ENCODE results near the gene IL4R.

IL4R gene

GRCh38 chr16:27400751-27401620, 87.2 kb downstream of the IL4R start:
- Histone ChIP-seq H3K27ac (no peak overlapping the region), H3K4me3 (no peak overlapping the region)
- TF ChIP-seq CTCF (IDR thresholded peaks at IDR 0.05): no peak
- DNase-seq (ENCODE audit: low spot score): peak; percentile 31

- no peak for TF ChIP-seq CTCF (IDR thresholded peaks at IDR 0.05)
- peak within 1 kb of the TSS; percentile 58 for H3K4me3 ChIP-seq
- peak; percentile 68 for DNase-seq (ENCODE audit: low spot score)
- no peak within 1 kb of the TSS for H3K27ac ChIP-seq
Observed at GRCh38 chr16:27401768-27402568, 88.2 kb downstream of the IL4R start, which contains the start of gene IL21R. IL21R (plus strand) TSS chr16:27402174; CDS start chr16:27430072, 27,898 bp downstream.

- no peak for TF ChIP-seq CTCF (IDR thresholded peaks at IDR 0.05)
- Histone ChIP-seq H3K4me3 (peak overlapping the region; percentile 58), H3K27ac (no peak overlapping the region)
- no peak for DNase-seq (ENCODE audit: low spot score)
Observed at GRCh38 chr16:27402569-27402963, 88.8 kb downstream of the IL4R start.

GRCh38 chr16:27402964-27403600, 89.3 kb downstream of the IL4R start:
- Histone ChIP-seq H3K27ac (no peak overlapping the region), H3K4me3 (peak overlapping the region; percentile 58)
- no peak for TF ChIP-seq CTCF (IDR thresholded peaks at IDR 0.05)

GRCh38 chr16:27403601-27403992, 89.8 kb downstream of the IL4R start:
- H3K4me3 ChIP-seq: no peak overlapping the region
- no peak for TF ChIP-seq CTCF (IDR thresholded peaks at IDR 0.05)
- DNase-seq (ENCODE audit: low spot score): peak; percentile 45
- no peak overlapping the region for H3K27ac ChIP-seq

More at GRCh38 chr16:27402964-27403600, 89.3 kb downstream of the IL4R start:
- DNase-seq (ENCODE audit: low spot score): peak; percentile 36

GRCh38 chr16:27404163-27404823, 90.5 kb downstream of the IL4R start:
- Histone ChIP-seq H3K27ac (no peak overlapping the region), H3K4me3 (no peak overlapping the region)
- DNase-seq (ENCODE audit: low spot score): peak; percentile 52
- no peak for TF ChIP-seq CTCF (IDR thresholded peaks at IDR 0.05)

All from coronary artery (tissue), 2 donors.